HG03103 (cell line): ENCODE measurements around the gene PRKCE.

Experiments
- ATAC-seq: cut with Tn5 transposase; IDR thresholded peaks from one replicate; pipeline ENCODE4 v1.9.1; 2021; ENCODE audit warnings: low read depth; ENCODE audit not compliant: unreplicated experiment

PRKCE gene

GRCh38 chr2:46120792-46121555 is 469.5 kb downstream of the PRKCE start:
- no peak for ATAC-seq

DNA sequence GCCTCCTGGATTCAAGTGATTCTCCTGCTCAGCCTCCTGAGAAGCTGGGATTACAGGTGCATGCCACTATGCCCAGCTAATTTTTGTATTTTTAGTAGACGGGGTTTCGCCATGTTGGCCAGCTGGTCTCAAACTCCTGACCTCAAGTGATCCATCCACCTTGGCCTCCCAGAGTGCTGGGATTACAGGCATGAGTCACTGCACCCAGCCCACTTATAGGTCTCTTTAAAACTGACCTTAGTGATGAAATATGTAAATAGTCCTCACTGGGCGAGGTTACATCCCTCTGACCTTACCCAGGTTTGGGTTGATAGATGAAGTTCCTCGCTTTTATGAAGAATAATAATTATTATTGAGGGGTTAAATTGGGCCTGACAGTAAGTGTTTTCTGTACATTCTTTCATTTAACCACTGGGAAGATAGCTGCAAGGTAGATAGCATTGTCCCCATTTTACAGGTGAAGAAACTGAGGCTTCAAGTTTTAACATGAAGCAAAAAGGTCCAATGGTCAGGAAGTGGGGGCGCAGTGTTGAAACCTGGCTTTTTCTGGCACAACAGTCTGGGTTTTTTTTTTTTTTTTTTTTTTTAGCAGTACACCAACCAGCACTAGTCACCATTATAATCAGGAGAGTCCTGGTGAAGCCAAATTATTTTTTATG is 471.0 kb downstream of the PRKCE start:
- ATAC-seq, result no peak

- no peak for ATAC-seq
Measured at GRCh38 chr2:46123013-46123412, 471.5 kb downstream of the PRKCE start.

DNA sequence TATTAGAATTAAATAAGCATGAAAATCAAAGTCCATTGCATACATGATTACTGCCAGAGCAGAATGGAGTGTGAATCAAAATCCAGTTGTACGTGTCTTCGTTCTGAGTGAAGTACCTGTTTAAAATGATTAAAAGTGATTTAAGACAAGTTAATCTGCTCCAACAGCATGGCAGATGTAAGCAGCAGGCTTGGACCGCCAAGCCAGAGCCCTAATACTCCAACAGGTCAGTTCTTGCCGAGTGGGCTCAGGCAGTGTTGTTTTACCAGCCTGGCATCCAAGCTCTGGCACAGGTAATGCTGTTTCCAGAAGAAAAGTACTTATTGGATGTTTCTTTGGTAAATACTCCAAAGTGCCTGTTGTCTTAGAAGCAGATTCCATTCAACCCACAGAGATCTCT is 474.3 kb downstream of the PRKCE start:
- no peak for ATAC-seq

- no peak for ATAC-seq
Measured at GRCh38 chr2:46126571-46126970, 475.1 kb downstream of the PRKCE start.

DNA sequence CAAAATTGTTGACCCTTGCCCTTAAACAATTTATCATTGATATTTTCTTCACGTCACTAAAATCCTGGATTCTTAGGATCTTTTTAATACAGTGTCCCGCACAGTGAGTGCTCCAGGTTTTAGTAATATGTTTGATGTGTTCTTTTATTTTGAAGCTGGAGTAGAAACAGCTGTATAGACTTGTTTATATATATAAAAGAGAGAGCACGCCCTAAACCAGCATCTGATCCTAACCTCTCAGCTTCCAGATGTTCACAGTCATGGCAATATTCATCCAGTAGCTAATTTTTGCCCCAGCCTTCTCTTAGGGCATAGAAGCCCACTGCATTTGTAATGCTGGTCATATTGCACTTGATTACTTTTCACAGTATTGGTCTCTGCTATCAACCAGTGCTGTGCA is 475.7 kb downstream of the PRKCE start:
- ATAC-seq, result no peak

DNA sequence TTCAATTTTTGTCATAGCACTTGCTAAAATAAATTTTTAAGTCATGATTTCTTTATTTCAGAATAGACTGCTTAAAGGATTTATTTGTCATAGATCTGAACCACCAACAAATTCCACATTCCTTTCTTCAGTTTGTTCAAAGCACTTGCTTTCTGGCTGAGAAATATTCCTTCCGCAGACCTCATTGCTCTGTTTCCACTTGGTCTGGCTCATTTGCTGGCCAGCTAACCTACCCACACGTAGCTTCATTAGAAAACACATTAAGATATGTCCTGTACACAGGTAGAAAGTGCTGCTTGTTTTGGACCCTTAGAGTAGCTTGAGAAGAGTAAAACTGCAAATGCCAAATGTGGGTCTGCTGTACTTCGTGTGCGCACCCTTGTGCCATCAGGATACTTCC is 479.0 kb downstream of the PRKCE start:
- ATAC-seq, result no peak

- ATAC-seq, result no peak
Measured at GRCh38 chr2:46132996-46133395, 481.5 kb downstream of the PRKCE start.

GRCh38 chr2:46134531-46135227 is 483.2 kb downstream of the PRKCE start:
- no peak for ATAC-seq

GRCh38 chr2:46135228-46135855 is 483.9 kb downstream of the PRKCE start:
- ATAC-seq, result no peak

- ATAC-seq, result no peak
Measured at GRCh38 chr2:46135958-46136357, 484.5 kb downstream of the PRKCE start.

- no peak for ATAC-seq
Measured at GRCh38 chr2:46136481-46136880, 485.0 kb downstream of the PRKCE start.

DNA sequence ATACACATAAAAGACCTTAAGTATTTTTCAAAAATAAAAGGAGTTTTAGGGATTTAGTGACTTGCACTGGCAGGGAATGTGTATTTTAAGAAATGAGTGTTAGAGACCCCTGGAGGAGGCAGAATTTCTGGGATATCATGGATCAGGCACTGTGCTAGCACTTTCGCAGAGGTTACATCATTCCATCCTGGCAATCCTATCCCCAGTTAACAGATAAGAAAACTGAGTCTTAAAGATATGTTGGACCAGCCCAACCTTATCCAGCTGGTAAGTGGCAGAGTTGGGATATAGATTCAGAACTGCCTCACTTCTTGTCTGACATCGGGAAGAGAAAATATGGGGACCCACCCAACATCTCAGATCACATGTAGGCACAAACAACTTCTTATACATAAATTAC is 485.5 kb downstream of the PRKCE start:
- no peak for ATAC-seq

DNA sequence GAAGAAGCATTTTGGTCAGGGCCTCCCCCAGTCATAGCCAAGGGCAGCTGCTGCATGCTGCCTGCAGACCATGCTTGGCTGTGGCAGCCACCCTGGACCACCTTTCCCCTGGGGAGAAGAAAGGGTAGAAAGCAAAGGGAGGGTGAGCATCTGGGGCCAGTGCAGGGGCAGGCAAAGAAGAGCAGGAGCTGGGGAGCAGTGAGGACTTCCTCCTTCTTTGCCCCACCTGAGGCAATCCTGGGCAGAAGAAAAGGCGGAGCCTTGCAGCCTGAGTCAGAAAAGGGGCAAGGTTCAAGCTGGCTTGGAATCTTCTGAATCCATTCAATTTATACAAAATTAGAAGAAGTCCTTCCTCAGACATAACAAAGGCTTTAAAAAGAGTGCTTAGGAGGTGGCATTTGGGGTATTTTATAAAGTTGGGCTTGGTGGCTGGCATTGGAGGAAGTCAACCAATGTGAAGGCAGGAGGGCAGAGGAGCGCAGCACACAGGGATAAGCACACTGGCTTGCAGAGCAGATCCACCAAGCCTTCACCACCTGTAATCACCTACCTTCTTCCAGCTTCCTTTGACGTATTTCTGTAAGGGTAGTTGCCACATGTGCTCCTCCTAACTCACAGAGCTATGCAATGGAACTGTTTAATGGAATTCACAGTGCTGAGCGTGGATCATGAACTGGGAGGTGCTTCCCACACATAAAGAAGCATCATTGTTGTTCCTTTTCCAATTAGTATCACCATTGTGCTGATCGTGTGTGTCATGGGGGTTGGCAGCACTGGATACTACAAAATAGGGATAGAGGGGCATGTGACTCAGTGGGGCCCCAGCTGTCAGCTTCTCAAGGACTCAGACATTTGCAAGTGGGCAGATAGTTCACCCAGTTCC is 491.3 kb downstream of the PRKCE start:
- ATAC-seq, result no peak

DNA sequence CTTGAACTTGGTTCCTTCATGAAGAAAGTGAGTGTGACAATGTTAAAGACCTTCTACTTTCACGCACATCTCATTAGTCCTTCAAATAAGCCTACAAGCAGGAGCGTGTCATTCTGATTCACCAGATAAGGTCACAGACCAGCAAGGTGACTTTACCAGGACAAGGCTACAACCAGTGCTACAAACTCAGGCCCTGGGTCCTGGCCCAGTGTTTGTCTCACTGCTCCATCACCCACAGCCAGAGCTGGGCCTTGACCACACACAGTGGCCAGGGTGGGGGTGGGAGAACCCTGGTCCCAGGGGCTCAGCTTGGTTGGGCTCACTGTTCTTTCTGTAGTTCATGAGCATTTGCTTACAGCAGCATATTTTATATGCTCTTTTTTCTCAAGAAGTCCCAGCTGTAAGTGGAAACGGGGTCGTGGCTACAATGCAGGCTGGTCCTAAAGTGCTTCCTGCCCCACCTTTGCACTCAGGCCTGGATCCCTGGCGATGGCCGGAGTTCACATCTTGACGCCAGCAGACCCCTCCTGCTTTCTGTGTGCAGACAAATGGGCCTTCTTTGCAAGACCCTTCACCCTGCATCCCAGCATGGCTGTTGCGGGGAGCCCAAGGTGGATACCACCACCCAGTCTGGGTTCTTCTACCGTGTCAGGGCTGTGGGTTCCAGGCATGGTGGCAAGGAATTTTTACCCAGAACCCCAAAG is 492.1 kb downstream of the PRKCE start:
- ATAC-seq, result no peak

DNA sequence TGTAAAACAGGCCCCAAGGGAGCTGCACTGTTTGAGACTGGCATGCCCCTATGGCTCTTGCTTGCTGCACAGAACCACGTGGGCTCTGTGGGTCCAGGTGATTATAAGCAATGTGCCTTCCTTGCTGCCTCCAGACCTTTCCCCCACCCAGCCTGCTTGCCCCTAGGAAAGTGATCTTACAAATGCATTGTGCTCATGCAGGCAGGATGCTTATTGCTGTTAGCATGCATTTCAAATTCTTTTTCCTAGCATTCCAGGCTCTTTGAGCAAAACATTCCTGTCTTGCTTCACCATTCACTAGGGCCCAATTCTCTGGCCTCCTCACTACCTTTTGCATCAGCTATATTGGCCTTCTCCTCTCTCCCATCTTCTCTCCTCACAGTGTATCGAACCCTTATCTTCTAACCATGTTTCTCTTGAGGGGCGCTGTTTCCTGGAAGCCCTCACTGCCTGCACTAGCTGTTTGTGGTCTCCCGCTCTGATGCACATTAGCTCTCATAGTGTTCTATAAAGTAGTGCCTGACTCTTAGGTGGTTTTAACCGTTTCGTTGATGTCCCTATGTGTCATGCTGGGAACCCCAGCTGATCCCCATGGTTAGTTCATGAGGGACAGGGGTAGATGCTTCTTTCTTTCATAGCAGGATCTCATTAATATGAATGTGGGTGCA is 492.8 kb downstream of the PRKCE start:
- ATAC-seq, result no peak

GRCh38 chr2:46145017-46145416 is 493.5 kb downstream of the PRKCE start:
- ATAC-seq, result no peak

DNA sequence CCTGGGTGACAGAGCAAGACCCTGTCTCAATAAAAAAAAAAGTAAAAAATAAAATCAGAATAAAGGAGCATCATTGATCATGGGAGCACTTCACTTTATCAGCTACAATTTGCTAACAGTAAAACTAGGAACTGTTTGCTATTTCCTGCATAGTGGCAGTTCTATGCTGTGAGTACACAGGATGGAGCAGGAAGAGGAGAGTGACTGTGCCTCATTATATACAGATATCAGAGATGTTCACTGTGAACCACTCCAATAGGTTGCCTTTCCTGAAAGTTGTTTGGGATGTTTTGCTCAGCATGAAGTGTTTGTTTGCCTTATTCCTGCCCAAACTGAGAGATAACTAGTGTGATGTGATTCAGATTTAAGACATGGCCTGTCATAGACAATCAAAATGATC is 494.4 kb downstream of the PRKCE start:
- ATAC-seq, result no peak

DNA sequence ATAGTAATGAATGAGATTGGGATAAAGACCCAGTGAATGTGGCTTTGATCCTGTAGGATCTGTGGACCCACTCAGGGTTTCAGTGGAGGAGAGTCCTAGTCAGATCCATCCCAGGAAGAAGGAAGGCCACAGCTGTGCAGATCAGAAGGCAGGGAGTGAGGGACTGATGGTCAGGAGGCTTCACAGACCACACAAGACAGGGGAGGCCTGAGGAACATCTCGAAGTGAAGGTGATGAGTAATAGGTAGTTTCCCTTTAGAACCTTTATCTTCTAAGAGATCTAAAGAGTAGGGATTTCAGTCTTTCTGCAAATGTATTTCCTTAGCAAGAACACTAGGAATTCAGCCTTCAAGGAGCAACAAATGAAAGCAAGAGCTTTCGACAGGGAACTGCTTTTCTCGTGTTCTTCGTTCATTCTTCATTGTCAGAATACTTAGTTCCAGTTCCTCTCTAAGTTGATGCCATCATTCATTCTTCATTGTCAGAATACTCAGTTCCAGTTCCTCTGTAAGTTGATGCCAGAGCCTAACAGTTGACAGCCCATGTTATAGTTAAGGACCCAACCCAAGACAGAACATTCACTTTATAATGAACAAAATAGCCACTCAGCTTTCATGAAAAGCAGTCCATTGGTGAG is 495.5 kb downstream of the PRKCE start:
- no peak for ATAC-seq
